Spleen (tissue), 7 donors: Measurements from ENCODE around the gene PLXNB1.
"Not testable (repeated sequence)": the region's sequence is repeated elsewhere in the genome, so short reads cannot be mapped to it uniquely, and the experiment has no call there.

ENCODE experiments used
- POLR2AphosphoS5 ChIP-seq, 3 donors: sonication (generic); formaldehyde crosslinking; IDR thresholded peaks; one replicate each; pipeline ENCODE4 v1.5.1; 2017; ENCODE audit warnings: antibody characterized with exemption in 3 of 3
- TF ChIP-seq, protein P1 (sequence below), 11 experiments: fragments of 200-600 bp in 7 of 11; fragments of 450-650 bp in 4 of 11; sonication (generic) in 4 of 11; IDR thresholded peaks in 8 of 11; conservative IDR thresholded peaks in 3 of 11; 1 replicate in 7 of 11; 2 replicates in 4 of 11; pipeline versions ENCODE4 v1.4.0 to v1.8.0; 2016 to 2021; ENCODE audit warnings: antibody characterized with exemption in 11 of 11, inconsistent platforms in 4 of 11, mild to moderate bottlenecking in 1 of 11
- donor health status: DM: no; HTN: no; CAD: no; lungs with moderate emphysema.
- donor health status: DM: no; HTN: no; CAD: no.
- donor health status: DM: no; HTN: no; CAD: no.

DNA sequence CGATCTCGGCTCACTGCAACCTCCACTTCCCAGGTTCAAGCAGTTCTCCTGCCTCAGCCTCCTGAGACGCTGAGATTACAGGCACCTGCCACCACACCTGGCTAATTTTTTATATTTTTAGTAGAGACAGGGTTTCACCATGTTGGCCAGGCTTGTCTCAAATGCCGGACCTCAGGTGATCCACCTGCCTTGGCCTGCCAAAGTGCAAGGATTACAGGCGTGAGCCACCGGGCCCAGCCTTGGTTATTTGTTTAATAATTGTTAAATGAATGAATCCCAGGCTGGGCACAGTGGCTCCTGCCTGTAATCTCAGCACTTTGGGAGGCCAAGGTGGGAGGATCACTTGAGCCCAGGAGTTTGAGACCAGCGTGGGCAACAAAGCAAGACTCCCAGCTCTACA, 31.9 kb upstream of the PLXNB1 start:
- TF ChIP-seq, protein P1, sequence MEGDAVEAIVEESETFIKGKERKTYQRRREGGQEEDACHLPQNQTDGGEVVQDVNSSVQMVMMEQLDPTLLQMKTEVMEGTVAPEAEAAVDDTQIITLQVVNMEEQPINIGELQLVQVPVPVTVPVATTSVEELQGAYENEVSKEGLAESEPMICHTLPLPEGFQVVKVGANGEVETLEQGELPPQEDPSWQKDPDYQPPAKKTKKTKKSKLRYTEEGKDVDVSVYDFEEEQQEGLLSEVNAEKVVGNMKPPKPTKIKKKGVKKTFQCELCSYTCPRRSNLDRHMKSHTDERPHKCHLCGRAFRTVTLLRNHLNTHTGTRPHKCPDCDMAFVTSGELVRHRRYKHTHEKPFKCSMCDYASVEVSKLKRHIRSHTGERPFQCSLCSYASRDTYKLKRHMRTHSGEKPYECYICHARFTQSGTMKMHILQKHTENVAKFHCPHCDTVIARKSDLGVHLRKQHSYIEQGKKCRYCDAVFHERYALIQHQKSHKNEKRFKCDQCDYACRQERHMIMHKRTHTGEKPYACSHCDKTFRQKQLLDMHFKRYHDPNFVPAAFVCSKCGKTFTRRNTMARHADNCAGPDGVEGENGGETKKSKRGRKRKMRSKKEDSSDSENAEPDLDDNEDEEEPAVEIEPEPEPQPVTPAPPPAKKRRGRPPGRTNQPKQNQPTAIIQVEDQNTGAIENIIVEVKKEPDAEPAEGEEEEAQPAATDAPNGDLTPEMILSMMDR (IDR thresholded peaks at IDR 0.05 in 8 of 11, conservative IDR thresholded peaks at IDR 0.05 in 3 of 11) = not testable (repeated sequence)
- not testable (repeated sequence) for TF ChIP-seq POLR2AphosphoS5 (IDR thresholded peaks at IDR 0.05)
